Astrocyte of the cerebellum (primary cell): ENCODE measurements around the gene MAN1A1.

ENCODE experiments used
- DNase-seq: peaks from one replicate; pipeline ENCODE4 v3.0.0-alpha.2; 2011; ENCODE audit warnings: low read depth
- H3K4me3 ChIP-seq: 2 replicates; pipeline ENCODE4 v1.5.1; 2011; ENCODE audit warnings: mild to moderate bottlenecking, low read depth, low read length, moderate library complexity
- in situ Hi-C: cut with HindIII; loops from 2 replicates; pipeline ENCODE4 v1.10.0; 2017; ENCODE audit warnings: low sequenced_read_pairs
- TF ChIP-seq, protein P1 (sequence below): IDR thresholded peaks from 2 replicates; pipeline ENCODE4 v1.5.1; 2012; ENCODE audit warnings: low read length, low read depth, moderate library complexity, mild to moderate bottlenecking; ENCODE audit errors: missing control alignments

Gene MAN1A1

DNA sequence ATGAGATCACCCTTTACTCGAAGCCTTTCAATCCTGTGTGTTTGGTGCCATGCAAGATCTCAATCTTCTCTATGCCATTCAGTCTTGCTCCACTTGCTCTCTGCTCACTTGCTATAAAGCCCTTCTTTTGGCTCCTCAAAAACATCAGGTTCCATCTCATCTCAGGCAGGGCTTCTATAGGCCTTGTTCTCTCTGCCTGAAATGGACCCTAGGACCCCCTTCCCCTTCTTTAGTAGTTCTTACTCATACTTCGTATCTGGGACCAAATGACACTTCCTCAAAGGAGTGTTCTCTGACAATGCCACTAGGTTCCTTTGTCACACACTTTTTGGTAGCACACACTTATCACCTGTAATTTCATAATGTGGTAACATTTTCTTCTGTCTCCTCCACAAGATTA, 154.4 kb downstream of the MAN1A1 start:
- no peak for DNase-seq
- in situ Hi-C loops, result no loop called here
- TF ChIP-seq, protein P1, sequence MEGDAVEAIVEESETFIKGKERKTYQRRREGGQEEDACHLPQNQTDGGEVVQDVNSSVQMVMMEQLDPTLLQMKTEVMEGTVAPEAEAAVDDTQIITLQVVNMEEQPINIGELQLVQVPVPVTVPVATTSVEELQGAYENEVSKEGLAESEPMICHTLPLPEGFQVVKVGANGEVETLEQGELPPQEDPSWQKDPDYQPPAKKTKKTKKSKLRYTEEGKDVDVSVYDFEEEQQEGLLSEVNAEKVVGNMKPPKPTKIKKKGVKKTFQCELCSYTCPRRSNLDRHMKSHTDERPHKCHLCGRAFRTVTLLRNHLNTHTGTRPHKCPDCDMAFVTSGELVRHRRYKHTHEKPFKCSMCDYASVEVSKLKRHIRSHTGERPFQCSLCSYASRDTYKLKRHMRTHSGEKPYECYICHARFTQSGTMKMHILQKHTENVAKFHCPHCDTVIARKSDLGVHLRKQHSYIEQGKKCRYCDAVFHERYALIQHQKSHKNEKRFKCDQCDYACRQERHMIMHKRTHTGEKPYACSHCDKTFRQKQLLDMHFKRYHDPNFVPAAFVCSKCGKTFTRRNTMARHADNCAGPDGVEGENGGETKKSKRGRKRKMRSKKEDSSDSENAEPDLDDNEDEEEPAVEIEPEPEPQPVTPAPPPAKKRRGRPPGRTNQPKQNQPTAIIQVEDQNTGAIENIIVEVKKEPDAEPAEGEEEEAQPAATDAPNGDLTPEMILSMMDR, result no peak
- no peak overlapping the region for H3K4me3 ChIP-seq

DNA sequence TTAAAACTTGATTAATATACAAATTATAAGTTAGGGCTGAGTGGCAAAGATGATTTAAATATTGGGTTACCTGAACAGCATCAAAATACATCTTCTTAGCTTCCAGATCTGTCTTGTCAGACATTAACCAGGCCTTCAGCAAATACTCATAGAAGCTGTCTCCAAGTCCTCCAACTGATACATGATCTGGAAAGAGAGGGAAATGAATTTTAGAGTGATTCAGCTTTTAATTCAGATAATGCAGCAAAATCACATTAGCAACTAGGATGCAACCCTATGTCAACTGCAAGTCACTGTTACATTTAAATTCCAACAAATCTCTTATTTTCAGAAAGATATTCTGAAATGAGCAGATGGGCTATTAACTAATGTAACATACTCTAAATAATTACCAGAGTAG, 155.9 kb downstream of the MAN1A1 start:
- in situ Hi-C loops, result no loop called here
- TF ChIP-seq, protein P1, result no peak
- DNase-seq, result no peak
- no peak overlapping the region for H3K4me3 ChIP-seq

DNA sequence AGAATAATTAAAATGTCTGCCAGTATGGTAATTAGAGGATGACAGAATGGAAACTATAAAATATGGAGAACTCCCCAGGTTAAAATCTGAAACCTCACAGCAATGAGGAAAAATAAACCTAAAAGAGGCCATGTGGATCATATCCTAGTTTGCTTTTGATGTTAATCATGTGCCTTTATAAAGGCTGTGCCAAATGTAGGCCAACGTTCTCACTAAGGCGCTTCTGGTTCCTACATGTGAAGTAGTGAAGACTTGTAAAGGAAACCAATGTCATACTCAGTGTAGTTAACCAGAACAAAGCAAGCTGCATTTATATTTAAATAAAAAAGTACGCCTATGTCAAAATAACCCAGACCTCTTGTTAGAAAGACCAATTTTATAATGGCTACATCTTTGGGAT, 157.4 kb downstream of the MAN1A1 start:
- no peak for DNase-seq
- in situ Hi-C loops, result no loop called here
- no peak overlapping the region for H3K4me3 ChIP-seq
- TF ChIP-seq, protein P1, result no peak

DNA sequence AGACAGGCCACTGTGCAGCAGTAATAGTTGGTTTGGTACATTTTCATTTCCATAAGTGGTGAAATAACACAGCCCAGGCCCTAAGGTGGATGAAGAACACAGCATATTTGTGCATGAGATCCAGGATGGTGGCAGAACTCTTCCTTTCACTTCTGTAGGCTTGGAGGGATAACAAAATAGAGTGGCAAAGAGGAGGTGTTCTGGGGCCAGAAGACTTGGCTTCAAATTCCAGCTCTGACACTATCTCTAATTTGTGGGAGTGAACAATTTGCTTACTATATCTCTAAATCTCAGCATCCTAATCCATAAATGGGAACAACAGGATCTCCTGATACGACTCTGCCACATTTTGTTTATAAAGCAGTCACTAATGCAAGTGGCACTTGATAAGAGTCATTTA, 159.4 kb downstream of the MAN1A1 start:
- TF ChIP-seq, protein P1, result no peak
- in situ Hi-C loops, result no loop called here

DNA sequence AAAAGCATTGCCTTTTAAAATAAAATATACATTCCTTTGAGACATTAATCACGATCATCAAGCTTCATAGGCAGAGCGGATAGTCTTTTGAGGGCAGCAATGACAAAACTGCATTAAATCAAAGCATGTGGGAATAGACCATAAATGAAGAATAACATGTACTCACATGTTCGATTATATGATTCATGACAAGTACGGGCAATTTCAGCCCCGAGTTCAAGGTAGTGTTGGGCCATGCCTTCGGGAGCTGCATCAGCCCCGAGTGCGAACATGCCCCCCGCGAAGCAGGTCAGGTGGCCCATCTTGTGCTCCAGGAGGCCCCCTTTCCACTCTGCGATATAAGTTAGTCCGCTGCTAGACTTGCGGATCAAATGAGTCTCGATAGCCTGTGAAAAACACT, 160.1 kb downstream of the MAN1A1 start:
- in situ Hi-C loops, result no loop called here
- TF ChIP-seq, protein P1, result no peak
- H3K4me3 ChIP-seq, result no peak overlapping the region
- DNase-seq, result no peak

More for the DNA sequence above, 159.4 kb downstream of the MAN1A1 start:
- H3K4me3 ChIP-seq, result no peak overlapping the region
- DNase-seq, result no peak

DNA sequence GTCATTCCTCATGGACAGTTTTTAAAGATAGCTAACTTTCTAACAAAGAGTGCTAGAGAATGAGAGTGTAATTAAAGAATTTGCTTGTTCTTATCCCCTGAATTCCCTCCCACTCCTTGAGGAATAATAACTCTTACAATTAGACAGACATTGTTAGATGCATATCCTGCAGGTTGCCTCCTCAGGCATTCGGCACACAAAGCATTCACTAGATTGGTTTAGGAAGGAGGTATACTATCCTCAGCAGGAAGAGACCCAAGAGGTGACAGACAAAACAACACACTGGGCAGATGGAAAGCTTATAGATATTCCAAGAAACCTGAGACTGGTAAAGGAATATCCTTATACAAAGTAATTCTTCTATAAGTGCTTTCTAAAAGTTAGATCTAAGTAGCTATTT, 162.0 kb downstream of the MAN1A1 start:
- H3K4me3 ChIP-seq, result no peak overlapping the region
- no peak for DNase-seq
- in situ Hi-C loops, result no loop called here
- TF ChIP-seq, protein P1, result no peak

DNA sequence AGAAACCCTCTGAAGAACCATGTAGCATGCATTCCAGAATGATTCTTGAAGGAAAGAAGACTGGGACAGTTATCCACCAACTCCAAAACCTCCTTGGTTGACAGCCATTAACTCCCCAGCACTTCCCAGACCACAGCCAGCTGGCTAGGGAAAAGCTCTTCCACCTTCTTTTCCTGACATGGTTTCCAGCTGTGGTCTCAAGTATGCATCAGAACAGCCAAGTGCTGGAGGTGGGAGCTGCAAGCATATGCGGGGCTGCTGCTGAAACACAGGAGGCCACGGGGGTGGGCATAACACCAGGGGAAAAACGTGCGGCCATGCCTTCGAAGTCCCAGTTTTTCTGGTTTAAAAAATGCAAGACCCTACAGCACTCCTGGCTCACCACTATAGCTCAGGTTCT, 163.1 kb downstream of the MAN1A1 start:
- TF ChIP-seq, protein P1, result no peak
- in situ Hi-C loops, result no loop called here
- no peak for DNase-seq
- no peak overlapping the region for H3K4me3 ChIP-seq
